HG03469 (cell line): ENCODE results near the gene RORC.

Experiments
- ATAC-seq: cut with Tn5 transposase; IDR thresholded peaks from one replicate; pipeline ENCODE4 v1.9.1; 2021; ENCODE audit warnings: mild to moderate bottlenecking, moderate library complexity, moderate number of reproducible peaks; ENCODE audit not compliant: unreplicated experiment

Gene RORC

DNA sequence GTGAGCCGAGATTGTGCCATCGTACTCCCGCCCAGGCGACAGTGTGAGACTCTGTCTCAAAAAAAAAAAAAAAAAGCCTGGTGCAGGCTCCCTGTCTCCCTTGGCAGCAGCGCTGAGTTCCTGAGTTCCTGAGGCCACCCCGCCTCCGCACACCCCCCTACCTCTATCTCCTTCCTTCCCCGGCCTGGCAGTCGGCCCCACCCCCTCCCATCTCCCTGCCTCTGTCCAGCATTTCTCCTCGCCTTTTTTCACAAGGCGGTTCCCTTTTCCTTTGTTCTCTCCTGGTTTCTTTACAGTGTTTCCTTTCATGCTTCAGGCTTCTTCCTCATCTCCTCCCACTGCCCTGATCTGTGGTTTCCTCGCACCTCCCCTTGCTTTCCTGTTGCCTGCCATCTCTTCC lies 2.7 kb downstream of the RORC start:
- no peak for ATAC-seq

DNA sequence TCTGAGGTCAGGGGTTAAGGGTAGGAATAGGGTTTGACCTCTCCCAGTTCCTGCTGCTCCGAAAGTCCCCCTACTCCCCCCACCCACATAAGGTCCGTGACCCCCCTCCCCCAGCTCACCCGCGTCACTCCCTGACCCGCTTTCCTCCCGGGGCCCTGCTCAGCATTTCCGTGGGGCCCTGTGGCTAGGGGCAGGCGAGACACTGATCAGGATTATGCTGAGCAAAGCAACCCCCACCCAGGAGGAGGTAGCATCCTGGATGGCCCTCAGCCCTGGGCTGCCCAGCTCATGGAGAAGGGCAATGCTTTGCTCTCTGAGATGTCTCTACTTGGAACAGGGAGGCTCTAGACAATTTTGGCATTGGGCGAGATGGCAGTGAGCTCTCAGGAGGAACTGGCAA lies 3.7 kb downstream of the RORC start:
- ATAC-seq = no peak

DNA sequence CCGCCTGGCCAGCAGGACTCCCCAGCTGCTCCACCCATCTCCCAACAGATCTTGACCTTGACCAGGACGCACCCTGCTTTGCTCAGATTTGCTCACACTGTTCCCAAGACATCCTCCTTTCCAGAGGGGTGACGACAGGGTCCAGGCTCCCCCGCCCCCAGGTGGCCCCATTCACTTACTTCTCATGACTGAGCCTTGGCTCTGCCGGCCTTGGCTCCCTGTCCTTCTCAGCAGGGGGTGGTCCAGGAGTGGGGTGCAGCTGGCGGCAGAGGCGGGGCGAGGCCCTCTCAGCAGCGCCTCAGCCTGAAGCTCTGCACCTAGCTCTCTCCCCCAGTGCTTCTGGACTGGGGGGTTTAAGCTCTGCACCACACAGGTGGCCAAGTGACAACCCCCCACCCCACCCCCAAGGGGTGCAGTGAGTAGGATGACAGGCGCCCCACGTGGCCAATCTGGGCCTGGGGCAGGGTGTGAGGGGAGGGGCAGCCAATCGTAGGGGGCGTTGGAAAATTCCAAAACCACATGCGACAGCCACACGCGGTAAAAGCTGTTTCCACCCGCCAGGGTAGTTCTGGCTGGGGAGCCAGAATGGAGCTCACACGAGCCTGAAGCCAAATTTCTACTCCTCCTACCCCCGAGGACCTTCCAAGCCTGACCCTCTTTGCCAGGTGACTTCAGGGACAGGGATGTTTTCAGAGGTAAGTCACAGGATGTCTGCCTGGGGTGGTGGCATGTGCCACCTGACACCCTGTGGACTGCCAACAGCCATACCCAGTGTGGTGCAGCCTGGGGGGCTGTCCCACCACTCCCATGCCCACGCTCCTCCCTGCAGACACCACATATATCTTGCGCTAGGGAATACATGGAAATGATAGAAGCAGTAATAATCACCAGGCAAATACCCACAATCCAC lies 5.6 kb downstream of the RORC start:
- ATAC-seq = no peak

DNA sequence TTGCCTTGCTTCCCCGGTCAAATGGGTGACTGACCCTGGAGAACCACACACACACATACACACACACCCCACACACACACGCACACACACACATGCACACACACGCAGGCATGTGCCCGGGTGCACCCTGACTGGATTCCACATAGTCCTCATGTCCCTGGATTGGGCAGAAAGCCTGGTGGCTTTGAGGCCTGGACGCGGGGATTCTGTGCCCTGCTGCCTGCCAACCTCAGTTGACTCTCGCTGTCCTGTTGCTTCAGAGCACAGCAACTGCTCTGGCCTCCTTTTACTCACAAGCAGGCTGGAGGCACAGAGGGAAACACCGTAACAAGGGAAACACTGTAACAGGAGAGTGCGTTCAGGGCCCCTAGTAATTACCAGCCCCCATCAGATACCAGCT lies 6.4 kb downstream of the RORC start:
- no peak for ATAC-seq

DNA sequence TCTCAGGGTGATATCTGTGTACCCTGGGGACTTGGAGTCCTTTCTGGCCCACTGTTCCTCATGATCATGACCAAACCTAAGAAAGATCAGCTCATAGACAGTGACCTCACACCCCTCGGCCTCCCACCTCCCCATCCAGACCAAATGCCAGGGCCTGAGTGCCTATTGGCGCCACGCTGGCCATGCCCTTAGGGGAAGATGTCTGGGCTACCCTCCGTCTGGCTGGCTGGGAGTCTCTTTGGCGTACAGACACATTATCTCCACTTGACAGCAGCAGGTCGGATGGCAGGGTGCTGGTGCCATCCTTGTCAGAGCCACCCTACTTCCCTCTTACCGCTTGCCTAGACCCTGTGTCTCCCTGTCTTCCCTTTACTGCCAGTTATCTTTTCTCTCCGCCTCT lies 8.4 kb downstream of the RORC start:
- no peak for ATAC-seq

DNA sequence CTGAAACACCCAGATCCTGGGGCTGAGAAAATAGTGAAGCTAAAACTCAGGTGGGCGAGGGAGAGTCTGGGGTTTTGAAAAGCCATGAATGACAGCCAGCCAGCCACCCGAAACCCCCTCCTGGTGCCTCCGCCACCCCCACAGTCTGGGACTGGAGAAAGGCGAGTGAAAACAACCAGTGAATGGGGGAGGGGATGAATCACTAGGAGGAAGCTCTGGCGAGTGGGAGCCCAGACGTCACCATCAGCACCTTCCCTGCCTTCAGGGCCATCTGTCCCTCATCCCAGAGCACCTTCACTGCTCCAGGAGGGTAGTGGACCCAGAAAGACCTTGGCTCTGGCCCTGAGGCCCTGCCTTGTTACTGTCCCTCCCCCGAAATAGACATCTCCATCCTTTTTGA lies 9.2 kb downstream of the RORC start:
- no peak for ATAC-seq

DNA sequence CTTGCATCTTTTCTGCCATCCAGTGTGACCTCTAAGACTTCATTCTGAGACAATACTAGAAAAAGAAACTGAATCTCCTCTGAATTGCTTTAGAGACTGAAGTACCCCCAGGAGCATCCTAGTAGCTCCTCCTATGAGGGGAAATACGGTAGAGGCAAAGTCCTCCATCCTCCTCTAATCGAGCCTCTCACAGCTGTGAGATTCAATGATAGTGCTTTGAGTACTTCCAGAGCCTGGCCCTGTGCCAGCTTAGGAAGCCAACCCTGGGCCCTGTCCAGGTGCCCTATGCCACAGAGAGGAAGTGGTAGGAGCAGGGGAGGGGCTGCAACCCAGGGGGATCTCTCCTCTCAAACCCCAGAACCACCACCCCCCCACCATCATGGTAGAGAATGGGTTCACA lies 10.7 kb downstream of the RORC start:
- ATAC-seq = no peak

DNA sequence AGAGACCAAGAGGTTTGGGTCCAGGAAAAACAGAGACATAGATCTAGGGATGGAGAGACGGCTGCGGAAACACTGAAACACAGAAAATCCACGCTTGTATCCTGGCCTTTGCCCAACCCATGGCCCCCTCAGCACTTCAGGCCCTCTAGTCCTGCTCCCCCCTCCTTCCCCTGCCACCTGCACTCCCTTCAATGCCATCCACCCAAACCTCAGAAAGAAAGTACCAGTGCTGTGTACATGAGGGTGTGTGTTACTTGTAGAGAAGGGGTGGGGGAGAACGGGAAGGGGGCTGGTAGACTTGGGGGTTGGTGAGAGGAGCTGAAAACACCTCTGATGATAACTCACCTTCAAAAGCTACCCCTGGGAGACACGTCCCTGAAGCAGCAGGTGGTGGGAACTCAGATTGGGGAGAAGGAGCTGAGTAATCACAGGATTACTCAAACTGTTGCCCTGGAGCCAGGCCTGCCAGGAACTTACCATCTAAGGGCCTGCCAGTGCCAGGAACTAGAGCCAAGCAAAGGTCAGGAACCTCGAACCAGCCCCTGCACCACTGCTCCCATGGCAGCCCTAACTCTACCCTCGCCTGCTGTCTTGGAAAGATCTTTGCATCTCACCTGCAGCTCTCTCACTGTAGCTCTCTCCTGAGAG lies 11.5 kb downstream of the RORC start:
- no peak for ATAC-seq

DNA sequence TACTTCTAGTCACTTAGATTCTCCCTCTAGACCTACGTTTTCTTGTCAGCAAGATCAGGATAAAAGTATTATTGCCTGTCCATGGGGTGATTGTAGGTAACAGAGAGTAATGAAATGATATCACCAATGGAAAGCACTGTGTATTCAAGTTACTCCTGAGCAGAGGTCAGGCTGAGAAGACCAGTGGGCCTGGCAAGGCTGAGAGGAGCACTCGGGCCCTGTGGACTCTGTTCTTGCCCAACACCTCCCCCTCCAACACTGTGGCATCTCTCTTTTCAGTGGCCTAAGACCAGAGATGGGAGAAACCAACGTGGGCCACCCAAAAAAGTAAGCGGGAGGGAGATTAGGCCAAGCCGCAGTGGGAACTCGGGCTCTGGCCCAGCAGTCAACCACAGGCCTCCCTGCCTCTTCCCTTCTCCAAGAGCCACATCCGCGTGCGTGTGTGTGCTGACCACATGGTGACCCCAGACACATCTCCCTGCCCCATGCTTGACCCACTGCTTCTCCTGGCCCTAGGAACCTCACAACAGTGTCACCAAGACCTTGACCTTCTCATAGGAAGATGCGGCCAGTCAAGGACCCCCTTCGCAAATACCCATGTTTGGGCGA lies 12.3 kb downstream of the RORC start:
- no peak for ATAC-seq

DNA sequence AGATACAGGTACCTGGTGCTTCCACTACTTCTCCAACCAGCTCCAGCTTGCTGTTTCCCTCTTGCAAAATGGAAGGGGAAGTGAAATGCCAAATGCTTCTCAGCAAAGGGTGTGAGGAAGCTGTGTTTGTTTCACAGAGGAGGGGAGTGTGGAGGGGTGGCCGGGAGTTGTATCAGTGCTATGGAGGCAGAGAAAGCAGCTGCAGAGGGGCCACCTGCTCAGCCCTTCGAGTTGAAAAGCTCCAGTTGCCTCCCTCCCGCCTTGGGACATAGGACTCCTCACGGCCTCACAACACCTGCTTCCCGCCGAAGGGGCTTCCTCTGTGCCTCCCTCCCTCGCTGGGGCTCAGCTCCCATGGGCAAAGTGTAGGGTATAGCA lies 14.3 kb downstream of the RORC start:
- no peak for ATAC-seq

DNA sequence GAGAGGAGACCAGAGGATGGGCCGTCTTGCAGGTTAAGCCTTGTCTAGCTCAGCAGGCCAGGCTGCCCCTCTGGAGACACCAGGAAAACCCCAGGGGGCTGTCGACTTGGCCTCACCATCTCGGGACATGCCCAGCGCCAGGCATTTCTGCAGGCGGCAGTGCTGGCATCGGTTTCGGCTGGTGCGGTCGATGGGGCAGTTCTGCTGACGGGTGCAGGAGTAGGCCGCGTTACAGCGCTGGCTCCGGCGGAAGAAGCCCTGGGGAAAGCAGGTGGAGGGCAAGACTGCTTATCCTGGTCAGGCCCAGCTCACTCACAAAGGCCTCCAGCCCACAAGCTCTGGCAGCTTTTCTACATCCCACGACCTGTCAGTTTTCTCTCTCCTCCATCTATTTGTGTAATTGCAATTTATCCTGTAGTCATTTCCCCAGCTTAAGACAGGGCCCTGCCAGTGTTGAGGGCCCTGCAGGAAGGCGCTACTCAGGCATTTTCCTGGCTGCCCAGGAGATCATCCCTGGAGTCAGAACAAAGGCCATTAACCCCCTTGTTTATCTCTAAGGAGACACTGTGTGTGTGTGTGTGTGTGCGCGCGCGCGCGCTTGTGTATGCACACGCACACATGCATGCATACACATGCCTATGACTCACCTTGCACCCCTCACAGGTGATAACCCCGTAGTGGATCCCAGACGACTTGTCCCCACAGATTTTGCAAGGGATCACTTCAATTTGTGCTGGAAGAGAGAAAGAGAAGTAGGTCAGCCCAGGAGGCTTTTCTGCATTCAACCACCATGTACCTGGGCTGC lies 14.9 kb downstream of the RORC start:
- no peak for ATAC-seq

DNA sequence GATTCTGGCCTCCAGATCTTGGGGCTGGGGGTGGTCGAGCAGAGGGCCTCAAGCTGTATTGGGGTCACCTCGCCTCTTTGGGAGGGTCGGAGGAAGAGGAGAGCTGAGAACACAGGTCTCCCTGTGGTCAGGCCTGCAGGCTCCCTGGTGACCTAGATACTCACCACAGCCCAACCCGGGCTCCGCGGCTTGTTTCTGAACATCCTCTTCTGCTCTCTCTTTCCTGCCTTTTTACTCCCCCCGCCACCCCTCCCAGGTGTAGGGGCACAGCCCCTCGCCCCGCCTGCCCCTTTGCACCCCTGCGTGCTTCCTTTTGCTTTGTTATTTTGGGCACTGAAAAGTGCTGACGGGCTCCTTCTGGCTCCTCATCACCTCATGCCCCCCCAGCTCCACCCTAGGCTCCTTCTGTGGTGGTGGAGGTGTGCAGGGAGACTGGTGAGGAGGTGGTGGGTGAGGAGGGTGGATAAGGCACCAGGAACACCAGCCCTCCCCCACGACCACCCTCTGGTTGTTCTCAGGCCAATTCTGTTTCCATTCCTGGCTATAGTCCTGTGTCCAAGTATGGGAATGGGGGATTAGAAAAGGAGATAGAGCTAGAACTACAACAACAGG lies 15.8 kb downstream of the RORC start:
- ATAC-seq = no peak

DNA sequence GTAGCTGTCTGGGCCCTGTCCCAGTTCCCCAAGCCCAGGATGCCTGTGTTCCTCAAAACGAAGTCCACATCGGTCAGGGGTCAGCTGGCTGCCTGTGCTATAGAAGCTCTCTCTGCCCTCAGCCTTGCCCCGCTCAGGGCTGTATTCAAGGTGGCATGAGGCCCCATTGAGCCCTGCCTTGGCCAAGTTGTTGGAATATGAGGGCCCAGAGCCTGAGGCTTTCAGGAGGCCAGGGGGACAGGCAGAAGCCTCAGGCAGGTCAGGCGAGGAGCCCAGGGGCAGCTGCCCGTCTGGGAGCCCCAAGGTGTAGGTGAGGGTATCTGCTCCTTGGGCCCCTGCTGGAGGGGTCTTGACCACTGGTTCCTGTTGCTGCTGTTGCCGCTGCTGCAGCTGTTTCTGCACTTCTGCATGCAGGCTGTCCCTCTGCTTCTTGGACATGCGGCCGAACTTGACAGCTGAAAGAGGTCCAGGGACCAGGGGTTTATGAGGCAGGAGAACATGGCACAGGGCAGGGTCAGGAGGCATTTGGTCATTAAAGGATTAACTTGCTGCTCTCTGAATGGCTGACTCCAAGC lies 16.5 kb downstream of the RORC start:
- no peak for ATAC-seq

DNA sequence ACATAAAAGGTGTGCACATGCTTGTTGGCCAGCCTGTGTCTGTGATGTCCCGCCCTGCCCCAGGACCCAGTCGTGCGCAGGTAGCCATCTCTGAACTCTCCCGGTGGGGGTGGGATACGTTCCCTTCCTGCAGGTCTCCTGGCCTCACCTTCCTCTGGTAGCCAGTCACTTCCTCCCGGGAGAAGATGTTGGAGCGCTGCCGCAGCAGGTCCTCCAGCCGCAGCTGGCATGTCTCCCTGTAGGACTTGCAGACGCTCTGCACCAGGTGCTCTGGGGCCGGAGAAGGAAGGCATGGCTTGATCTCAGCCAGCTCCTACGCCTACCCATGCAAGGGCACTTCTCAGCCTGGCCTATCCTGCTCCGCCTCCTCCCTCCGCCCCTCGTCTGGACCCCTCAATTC lies 17.2 kb downstream of the RORC start:
- no peak for ATAC-seq

DNA sequence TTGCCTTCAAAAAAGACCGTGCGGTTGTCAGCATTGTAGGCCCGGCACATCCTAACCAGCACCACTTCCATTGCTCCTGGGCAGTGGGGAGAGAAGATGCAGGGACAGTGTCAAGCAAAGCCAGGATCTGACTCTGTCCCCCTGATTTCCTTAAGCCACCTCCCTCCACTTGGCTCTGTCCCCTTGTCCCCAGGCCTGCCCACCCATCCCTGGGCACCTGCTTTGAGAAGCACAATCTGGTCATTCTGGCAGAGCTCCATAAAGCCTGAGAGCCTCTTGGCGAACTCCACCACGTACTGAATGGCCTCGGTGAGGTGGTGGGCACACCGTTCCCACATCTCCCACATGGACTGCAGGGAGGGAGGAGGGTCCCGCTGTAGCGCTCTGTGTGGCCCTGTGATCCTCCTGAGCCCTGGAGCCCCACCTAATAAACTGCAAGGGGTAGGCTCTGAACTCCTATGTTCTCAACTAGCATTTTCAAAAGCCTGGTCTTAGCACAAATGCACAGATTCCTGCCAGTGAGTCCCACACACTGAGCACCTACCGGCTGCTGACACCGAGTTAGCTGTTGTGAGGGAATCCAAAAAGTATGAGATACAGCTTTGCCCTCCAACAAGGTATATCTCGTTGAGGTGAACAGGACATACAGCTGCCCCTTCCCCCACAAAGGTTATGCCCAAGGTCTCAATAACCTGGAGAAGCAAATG lies 18.2 kb downstream of the RORC start:
- no peak for ATAC-seq

DNA sequence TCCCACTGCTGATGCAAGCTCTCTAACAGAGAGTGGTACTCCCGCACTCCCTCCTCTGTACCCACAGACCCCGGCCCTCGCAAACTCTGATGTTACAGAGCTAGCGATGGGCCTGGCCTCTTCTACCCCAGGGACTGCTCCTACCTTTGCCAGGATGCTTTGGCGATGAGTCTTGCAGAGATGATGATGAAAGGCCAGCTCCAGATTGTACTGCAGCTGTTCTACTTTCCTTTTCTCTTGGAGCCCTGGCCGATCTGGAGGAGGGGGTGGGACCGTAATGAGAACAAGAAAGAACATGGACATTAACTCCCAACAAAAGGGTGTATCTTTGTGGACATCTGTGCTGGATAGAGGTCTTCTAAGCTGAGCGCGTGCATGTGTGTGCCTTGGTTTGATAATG lies 20.4 kb downstream of the RORC start:
- ATAC-seq = no peak

DNA sequence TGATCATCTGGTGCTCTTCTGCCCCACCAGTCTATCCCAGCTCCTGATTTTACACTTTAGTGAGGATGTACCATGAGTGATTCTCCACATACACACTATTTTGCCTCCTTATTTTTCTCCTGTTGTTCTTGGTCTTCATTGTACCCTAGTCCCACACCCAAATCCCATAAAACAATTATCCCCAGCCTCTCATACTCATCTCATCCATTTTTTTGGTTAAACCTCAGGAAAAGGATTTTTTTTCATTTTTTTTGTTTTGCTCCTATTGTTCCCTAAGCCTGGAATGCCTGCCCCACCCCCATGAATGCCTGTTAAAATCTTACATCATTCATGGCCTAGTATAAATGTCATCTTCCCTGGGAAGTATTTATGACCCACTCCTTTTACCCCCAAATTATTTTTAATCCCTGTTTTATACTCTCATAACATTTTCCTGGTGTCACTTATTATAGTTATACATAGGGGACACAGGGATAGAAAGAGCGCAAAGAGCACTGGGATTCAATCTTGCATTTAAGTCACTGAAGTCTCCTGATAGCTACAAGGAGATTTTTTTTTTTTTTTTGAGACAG lies 21.5 kb downstream of the RORC start:
- ATAC-seq = no peak

DNA sequence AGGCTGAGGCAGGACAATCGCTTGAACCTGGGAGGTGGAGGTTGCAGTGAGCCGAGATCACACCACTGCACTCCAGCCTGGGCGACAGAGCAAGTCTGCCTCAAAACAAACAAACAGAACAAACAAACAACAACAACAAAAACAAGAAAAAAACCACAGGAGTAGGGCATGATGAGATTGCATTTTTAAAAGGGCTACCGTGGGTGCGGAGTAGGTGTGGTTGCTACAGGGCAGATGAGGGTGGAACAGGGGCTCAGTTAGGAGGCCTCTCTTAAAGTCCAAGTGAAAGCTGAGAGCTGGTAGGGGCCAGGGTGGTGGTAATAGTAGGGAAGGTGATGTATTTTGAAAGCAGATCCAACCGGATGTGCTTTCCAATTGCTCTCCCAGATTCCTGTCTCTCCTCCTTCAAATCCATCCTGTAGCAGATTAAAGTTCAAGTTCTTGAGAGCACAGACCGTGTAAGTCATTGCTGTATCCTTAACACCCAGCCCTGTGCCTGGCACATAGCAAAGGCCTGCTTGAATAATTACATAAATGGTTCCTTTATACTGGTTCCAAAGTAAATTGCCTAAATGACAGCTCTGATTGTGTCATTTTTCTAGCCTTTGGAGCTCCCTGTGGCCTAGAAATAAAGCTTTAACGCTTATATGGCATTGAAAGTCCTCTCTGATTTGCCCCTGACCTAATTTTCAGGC lies 22.2 kb downstream of the RORC start:
- ATAC-seq = no peak

DNA sequence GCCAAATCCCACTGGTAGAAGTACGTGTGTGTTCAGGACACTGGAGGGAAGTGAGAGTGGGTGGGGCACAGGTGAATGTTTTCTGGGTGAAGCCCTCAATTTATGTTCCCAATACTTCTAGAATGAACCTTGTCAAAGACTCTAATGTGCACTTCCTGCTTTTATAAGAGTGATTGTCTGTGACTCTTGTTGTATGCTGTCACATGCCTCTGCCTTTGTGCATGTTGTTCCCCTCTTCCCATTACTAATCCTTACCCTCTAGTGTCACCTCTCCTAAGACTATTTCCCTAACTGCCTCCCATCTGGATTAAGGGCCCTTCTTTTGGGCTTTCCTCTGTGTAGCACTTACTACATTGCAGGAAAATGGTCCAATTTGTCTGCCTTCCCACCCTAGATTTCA lies 23.8 kb downstream of the RORC start:
- no peak for ATAC-seq
